8988T (cell line): ENCODE data around the gene ZNF107.
"Not testable (repeated sequence)": the region's sequence is repeated elsewhere in the genome, so short reads cannot be mapped to it uniquely, and the experiment has no call there.

Experiments used
- DNase-seq: peaks from one replicate; pipeline ENCODE4 v3.0.0; 2011

The ZNF107 gene

DNA sequence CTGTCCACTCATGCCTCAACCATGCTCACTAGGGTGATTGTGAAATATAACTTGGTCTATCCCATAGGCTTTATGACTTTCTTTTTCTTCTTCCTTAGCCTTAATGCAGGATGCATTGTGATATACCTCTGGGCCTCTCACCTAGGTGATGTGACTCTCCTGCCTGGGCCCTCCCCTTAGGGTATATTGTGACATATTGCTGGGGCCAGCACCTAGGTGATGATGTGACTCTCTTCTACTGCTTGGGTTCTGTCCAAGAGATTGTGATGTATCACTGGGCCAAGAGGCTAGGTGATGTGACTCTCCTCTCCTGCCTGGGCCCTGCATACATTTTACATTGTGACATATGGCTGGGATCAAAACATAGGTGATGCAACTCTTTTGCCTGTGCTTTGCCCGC, 14.7 kb upstream of the ZNF107 start:
- no peak for DNase-seq

DNA sequence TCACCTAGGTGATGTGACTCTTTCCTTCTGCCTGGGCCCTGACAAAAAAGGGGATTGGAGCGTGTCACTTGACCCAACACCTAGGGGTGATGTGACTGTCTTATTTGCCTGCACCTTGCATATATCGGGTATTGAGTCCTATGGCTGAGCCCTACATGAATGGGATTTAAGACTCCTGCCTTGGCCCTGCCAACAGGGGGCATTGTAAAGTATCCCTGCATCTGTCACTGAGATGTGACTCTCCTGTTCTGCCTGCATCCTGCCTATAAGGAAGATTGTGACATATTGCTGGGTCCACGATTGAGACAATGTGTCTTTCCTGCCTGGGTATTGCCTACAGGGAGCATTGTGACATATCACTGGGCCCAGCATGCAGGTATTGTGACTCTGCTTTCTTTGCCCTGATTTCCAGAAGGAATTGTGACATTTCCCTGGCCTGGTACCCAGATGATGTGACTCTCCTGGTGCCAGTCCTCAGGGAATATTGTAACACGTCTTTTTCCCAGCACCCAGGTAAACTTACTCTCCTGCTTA, 14.2 kb upstream of the ZNF107 start:
- DNase-seq: no peak

DNA sequence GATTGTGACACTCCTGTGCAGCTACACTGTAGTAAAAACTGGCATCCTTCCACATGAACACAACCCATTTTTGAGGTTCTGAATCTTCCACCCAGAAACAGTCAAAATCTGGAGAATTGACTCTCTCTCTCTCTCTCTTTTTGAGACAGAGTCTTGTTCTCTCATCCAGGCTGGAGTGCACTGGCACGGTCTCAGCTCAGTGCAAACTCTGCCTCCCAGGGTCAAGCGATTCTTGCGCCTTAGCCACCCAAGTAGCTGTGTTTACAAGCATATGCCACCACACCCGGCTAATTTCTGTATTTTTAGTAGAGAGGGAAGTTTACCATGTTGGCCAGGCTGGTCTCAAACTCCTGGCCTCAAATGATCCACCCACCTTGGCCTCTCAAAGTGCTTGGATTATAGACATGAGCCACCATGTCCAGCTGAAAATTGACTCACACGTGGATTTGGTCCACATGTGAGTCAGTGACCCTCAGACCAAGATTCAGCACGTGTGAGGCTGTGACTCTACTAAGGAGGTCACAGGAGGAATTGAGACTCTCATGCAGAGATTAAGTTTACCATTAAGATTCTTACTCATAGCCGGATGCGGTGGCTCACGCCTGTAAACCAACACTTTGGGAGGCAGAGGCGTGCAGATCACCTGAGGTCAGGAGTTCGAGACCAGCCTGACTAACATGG, 12.1 kb upstream of the ZNF107 start:
- DNase-seq: no peak

DNA sequence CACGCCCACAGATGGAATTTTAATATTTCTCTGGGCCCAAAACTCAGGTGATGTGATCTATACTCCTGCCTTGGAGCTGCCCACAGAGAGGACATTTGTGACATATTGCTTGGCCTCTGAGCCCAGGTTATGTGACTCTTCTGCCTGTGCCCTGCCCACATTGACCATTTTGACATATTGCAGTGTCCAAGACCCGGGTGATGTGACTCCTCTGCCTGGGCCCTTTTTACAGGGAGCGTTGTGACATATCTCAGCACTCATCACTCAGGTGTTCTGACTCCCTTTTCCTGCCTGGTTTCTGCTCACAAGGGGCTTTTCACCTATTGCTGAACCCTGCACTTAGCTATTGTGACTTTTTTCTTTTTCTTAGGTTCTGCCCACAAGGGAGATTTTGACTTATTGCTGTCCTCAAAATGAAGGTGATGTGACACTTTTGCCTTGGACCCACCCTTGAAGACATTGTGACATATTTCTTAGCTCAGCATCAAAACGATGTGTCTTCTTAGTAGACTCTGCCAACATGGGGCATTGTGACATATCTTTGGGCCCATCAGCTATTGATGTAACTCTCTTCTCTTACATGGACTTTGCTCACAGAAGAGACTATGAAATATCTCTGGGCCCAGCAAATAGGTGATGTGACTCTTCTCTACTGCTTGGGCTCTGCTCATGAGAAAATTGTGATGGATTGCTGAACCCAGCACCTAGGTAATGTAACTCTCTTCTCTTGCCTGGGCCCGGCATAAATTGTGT, 11.0 kb upstream of the ZNF107 start:
- no peak for DNase-seq

DNA sequence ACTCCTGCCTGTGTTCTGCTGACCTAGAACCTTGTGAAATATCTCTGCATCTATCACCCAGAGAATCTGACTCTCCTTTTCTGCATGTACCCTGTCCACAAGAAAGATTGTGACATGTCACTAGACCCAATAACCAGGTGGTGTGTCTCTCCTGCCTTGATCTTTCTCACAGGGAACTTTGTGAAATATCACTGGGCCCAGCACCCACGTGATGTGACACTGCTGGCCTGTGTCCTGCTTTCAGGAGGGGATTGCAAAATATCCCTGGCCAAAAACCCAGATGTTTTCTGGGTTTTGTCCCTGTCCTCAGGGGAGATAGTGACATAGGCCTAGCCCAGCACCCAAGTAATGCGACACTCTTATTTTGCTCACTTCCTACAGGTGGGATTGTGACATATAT, 10.1 kb upstream of the ZNF107 start:
- no peak for DNase-seq

DNA sequence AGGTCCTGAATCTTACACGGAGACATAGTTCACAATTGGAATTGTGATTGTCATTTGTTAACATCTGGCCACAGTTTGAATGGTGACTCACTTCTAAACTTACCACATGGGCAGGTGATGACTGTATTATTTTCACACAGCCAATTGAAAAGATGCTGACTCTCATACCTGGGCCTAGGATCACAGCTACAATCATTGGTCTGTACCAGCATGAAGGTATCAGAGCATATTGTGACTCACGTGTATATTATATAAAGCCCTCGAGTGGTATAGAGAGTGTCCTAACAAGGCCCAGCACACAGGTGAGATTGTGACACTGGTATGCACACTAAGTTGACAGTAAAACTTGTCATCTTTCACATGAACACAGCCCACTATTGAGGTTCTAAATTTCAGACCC, 9.4 kb upstream of the ZNF107 start:
- no peak for DNase-seq

DNA sequence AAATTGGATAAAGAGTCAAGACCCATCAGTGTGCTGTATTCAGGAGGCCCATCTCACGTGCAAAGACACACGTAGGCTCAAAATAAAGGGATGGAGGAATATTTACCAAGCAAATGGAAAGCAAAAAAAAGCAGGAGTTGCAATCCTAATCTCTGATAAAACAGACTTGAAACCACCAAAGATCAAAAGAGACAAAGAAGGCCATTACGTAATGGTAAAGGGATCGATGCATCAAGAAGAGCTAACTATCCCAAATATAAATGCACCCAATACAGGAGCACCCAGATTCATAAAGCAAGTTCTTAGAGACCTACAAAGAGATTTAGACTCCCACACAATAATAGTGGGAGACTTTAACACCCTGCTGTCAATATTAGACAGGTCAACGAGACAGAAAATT, 3.8 kb upstream of the ZNF107 start:
- DNase-seq: not testable (repeated sequence)

DNA sequence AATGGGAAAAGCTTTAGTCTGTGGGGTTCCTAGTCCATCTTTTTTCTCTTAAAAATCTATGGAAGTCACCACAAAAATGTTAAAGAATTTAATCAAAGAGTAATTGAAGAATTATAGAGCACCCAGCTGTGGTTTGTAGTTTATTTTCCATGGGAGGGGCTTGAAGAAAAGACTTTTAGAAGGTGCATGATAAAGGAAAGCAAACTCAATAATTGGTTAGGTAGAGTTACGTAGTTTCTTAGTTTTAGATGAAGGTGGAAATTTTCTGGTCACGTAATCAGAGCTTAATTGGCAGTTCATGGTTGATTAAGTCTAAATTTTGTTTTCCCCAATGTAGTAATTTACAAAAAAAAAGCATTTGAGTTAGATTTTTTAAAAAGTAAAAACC, 724 bp downstream of the ZNF107 start:
- no peak for DNase-seq

DNA sequence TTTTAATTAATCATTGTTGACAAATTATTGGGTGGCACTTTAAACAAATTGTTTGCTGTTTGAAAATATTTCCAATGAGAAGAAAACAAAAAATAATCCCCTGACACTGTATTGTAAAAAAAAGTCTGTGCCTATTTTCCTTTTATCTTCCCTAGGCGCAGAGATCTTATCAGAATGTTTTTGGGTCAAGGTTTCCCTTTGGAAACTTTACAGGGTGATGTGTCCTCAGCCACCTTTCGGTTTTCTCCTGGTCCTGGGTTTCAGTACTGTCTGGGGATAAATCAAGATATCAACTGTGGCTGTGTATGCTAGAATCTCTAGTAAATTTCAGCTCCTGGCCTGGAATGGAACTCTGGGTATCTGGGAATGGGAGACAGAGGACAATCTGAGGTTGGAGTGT, 1.4 kb downstream of the ZNF107 start:
- no peak for DNase-seq

DNA sequence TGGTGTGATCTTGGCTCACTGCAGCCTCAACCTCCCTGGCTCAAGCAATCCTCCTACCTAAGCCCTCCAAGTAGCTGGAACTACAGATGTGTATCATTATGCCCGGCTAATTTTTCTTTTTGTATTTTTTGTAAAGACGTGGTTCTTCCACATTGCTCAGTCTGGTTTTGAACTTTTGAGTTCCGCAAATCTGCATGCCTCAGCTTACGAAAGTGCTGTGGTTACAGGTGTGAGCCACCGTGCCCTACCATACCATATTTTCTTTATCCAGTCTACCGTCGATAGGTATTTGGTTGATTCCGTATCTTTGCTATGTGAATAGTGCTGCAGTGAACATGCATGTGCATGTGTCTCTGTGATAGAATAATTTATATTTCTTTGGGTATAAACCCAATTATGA, 6.5 kb downstream of the ZNF107 start:
- DNase-seq: no peak

DNA sequence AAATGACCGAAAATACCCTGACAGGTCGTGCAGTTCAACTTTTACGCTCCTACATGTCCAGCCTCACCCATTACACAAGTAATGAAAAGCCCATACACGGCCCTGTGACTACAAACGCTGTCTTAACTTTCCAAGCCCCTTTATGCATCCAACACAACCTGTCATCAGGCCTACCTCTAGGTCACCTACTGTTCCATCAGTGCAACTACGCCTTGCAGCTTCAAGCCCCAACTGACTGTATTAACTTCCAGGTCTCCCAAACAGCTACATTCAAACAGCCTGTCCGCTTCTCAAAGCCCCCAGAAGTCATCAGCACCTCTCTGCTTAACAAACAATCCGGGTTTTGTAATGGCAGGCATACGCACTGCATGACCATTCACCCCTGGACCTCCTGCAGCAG, 19.2 kb downstream of the ZNF107 start:
- DNase-seq: no peak

DNA sequence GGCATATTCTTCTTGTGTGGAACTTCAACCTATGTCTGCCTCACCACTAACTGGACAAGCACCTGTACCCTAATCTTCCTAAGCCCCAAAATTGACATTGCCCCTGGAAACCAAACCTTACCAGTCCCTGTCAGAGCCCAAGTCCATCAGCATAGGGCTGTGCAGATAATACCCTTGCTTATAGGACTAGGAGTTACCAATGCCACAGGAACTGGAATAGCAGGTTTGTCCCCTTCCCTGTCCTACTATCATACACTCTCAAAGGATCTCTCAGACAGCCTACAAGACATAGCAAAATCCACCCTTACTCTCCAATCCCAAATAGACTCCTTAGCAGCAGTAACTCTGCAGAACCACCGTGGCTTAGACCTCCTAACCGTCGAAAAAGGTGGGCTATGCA, 19.8 kb downstream of the ZNF107 start:
- no peak for DNase-seq

DNA sequence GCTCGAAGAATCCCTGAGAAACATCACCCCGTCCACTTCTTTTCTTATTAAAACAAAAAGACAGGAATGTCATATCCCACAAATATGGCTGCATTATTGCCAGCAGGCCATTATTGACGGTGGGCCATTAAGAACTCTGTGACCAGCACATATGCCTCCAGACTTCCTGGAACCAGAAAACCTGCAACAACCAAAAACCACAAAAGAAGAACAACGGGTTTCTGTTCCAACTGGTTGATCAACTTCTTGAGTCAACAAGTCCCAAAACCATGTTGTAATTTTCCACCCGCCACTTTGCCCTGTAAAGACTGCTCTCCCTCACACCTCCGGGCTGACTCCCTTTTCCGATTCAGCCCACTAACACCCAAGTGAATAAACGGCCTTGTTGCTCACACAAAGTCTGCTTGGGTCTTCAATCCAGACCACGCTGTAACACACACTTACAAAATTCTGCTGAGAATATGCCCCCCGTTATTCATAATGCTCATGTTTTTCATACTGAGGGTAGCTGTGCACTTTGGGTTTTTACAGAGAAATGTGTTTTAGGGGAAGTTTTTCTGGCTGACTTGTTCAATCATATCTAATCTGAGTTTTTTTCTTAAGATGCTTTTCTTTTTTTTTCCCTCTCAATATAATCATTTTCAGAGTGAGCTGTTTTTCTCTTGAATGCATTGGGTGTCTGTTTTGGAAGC, 20.7 kb downstream of the ZNF107 start:
- no peak for DNase-seq

DNA sequence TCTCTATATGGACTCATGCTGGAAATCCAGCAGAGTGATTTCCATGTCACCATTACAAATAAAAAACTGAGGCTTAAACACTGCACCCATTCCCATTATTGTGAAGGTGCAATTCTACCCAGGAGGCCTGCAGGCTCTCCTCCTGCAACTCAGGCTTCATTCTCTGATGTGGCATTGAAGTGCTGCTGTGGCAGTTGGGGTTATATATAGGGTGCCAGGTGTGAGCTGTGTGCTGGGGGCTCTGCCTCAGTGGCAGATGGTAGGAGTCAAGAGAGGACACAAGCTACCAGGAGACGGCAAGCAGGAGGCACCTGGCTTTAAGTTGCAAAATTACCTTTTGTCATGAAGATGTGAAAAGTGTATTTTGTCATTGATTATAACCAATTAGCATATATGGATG, 21.3 kb downstream of the ZNF107 start:
- DNase-seq: no peak

DNA sequence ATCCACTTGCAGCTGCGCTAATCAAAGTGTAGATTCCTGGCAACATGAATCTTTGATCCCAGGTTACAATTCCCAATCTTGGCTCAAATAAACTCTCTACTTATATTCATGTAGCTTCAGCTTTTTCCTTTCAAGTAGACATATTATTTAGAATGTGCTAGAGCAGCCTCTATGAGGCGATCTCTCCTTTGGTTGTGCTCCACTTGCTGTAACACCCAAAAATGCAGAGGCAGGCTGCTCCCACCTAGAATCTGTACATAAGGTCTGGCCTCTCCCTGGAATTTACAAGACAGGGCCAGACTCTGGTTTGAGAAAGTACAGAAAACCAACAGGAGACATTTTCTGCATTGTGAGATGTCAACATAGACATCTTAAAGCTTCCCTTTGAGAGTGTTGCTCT, 23.1 kb downstream of the ZNF107 start:
- DNase-seq: no peak

DNA sequence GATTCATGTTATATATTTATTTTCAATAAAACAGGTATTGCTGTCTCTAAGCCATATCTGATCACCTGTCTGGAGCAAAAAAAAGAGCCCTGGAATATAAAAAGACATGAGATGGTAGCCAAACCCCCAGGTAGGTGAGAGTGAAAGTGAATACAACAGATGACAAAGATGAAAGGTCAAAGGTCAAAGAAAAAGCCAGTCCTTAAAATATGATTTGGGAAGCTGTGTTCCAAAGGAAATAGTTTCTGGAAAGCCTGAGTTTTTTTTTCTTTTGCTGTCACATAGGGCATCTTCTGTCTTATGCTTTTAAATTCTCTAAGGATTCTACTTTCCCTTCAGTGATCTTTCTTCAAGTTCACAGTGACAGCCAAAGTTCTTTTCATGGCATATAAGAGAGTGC, 25.9 kb downstream of the ZNF107 start:
- no peak for DNase-seq

DNA sequence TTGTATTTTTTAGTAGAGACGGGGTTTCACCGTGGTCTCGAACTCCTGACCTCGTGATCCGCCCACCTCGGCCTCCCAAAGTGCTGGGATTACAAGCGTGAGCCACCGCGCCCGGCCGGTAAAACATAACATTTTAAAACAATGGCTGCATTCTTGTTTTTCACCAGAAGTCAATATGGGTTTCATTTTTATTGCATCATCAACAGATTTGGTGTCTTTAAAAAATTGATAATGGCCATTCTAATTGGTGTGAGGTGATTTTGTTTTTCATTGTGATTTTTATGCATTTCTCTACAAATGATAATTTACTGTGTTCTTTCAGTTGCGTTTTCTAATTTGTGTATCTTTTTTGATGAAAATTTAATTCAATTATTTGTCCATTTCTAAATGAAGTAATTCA, 31.9 kb downstream of the ZNF107 start:
- not testable (repeated sequence) for DNase-seq

DNA sequence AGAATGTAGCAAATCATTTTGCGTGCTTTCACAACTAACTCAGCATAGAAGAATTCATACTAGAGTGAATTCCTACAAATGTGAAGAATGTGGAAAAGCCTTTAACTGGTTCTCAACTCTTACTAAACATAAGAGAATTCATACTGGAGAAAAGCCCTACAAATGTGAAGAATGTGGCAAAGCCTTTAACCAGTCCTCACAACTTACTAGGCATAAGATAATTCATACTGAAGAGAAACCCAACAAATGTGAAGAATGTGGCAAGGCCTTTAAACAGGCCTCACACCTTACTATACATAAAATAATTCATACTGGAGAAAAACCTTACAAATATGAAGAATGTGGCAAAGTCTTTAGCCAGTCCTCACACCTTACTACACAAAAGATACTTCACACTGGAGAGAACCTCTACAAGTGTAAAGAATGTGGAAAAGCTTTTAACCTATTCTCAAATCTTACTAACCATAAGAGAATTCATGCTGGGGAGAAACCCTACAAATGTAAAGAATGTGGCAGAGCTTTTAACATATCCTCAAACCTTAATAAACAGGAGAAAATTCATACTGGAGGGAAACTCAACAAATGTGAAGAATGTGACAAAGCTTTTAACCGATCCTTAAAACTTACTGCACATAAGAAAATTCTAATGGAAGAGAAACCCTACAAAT, 40.8 kb downstream of the ZNF107 start:
- DNase-seq: no peak

DNA sequence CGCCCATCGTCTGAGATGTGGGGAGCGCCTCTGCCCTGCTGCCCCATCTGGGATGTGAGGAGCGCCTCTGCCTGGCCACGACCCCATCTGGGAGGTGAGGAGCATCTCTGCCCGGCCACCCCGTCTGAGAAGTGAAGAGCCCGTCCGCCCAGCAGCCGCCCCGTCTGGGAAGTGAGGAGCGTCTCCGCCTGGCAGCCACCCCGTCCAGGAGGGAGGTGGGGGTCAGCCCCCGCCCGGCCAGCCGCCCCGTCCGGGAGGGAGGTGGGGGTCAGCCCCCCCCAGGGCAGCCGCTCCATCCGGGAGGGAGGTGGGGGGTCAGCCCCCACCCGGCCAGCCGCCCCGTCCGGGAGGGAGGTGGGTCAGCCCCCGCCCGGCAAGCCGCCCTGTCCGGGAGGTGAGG, 52.0 kb downstream of the ZNF107 start:
- not testable (repeated sequence) for DNase-seq

DNA sequence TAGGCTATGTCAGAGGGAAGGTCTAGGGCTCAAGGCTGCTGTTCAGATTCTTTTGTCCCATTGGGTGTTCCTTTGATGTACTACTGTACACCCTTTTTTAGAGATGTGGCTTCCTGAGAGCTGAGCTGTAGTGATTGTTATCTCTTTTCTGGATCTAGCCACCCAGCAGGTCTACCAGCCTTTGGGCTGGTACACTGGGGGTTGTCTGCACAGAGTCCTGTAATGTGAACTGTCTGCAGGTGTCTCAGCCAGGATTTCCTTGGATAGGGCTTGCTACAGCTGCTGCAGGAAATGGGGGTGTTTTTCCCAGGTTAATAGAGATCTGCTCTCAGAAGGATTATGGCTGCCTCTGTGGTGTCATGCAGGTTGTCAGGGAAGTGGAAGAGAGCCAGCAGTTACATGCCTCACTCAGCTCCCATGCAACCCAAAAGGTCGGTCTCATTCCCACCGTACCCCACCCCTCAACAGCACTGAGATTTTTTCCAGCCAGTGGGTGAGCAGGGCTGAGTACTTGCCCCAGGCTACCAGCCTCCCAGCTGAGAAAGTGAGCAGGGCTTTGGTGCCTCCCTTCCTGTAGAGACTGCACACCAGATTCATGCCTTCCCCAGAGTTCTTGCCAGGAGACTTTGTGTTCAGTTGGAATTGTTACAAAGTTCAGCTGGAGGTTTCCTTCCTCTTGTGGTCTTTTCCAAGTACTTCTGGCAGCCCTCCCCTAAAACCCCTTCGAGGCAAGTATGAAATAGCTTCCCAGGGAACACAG, 63.3 kb downstream of the ZNF107 start:
- DNase-seq: no peak

DNA sequence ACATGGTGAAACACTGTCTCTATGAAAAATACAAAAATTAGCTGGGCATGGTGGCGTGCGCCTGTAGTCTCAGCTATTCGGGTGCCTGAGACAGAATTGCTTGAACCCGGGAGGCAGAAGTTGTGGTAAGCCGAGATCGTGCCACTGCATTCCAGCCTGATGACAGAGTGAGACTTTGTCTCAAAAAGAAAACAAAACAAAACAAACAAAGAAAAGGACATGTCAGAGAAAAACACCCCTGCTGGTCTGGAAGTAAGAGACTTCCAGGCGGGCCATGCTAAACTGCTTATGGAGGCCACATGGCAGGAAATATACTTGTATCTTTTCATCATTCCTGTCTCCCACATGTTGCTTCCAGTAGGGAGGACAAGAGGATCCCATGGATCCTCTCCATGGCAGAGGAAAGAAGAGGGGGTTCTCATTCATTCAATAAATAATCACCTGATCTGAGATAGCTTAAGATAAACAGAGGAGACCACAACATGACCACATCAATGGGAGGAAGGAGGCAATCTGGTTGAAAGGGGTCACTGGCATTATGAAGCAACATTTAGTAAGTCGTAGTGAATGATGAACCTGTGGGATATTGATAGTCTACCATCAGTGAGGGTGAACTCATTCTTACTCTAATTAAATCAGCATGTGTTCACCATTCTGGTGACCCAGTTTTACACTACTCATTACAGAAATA, 67.8 kb downstream of the ZNF107 start:
- DNase-seq: no peak

DNA sequence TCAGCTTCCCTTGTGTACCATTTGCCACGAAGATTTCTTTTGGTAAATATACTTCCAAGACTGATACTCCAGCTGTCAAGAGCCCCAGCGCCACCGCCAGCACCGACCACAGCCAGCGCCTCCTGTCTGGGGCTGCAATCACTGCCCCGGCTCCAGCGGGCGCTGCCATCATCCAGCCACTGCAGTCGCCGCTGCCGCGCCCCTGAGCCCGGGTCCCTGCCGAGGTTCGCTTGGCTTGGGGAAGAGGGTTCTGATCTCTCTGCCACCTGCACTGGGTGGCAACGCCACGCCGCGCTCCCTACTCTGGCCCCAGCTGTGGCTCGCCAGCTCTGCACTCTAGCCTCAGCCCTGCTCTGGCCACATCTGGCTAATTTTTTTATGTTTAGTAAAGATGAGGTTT, 70.6 kb downstream of the ZNF107 start:
- no peak for DNase-seq
